GM23338 (cell line): Measurements from ENCODE around the gene CACNA2D1. TPM values are rescaled to one million over a fixed set of nuclear protein-coding genes. Genes with fewer than 3 reads are reported as not detected.

ENCODE experiments used
- ATAC-seq: fragments of 200-7000 bp; cut with Tn5 transposase; 3 replicates; pipeline ENCODE4 v1.9.1; 2020
- DNase-seq: peaks from one replicate; pipeline ENCODE4 v3.0.0-alpha.2; 2015; ENCODE audit warnings: low spot score
- H2AFZ ChIP-seq: fragments of 200-600 bp; sonication (generic); 2 replicates; pipeline ENCODE4 v1.8.0; 2016; ENCODE audit warnings: antibody characterized with exemption, mild to moderate bottlenecking, moderate library complexity
- H3F3A ChIP-seq: fragments of 200-600 bp; sonication (generic); replicated peaks from 2 replicates; pipeline ENCODE4 v1.8.0; 2017; ENCODE audit warnings: antibody characterized with exemption, mixed run types, low read depth
- H3K27ac ChIP-seq: fragments of 200-600 bp; sonication (generic); 2 replicates; pipeline ENCODE4 v1.6.1; 2016; ENCODE audit warnings: low read depth
- H3K27me3 ChIP-seq: fragments of 200-600 bp; sonication (generic); 2 replicates; pipeline ENCODE4 v1.8.0; 2016; ENCODE audit warnings: mild to moderate bottlenecking, mixed run types, moderate library complexity; ENCODE audit not compliant: insufficient read depth
- H3K36me3 ChIP-seq: fragments of 200-600 bp; sonication (generic); 2 replicates; pipeline ENCODE4 v1.8.0; 2016; ENCODE audit warnings: mild to moderate bottlenecking; ENCODE audit not compliant: insufficient read depth
- H3K4me1 ChIP-seq: fragments of 200-600 bp; sonication (generic); 2 replicates; pipeline ENCODE4 v1.8.0; 2016; ENCODE audit warnings: mild to moderate bottlenecking, moderate library complexity; ENCODE audit not compliant: insufficient read depth
- H3K4me2 ChIP-seq: fragments of 200-600 bp; sonication (generic); 2 replicates; pipeline ENCODE4 v1.7.1; 2017; ENCODE audit warnings: mixed run types
- H3K4me3 ChIP-seq: fragments of 200-600 bp; sonication (generic); 2 replicates; pipeline ENCODE4 v1.6.1; 2016; ENCODE audit warnings: mixed run types
- H3K79me2 ChIP-seq: fragments of 200-600 bp; sonication (generic); replicated peaks from 2 replicates; pipeline ENCODE4 v1.8.0; 2017; ENCODE audit warnings: mild to moderate bottlenecking; ENCODE audit not compliant: insufficient read depth
- H3K9me2 ChIP-seq: fragments of 200-600 bp; sonication (generic); 2 replicates; pipeline ENCODE4 v1.8.0; 2017; ENCODE audit not compliant: insufficient read depth
- H4K20me1 ChIP-seq: fragments of 200-600 bp; sonication (generic); replicated peaks from 2 replicates; pipeline ENCODE4 v1.8.0; 2017; ENCODE audit warnings: mild to moderate bottlenecking; ENCODE audit not compliant: insufficient read depth
- H3K27ac Mint-ChIP-seq: 2 replicates; pipeline ENCODE4 v1.8.0; 2020; ENCODE audit warnings: inconsistent platforms, mild to moderate bottlenecking, moderate library complexity, mixed read lengths
- H3K27me3 Mint-ChIP-seq: 3 replicates; pipeline ENCODE4 v1.8.0; 2022; ENCODE audit warnings: low read depth, mild to moderate bottlenecking, moderate library complexity, mixed read lengths, inconsistent platforms; ENCODE audit not compliant: insufficient read depth, poor library complexity
- H3K36me3 Mint-ChIP-seq: 3 replicates; pipeline ENCODE4 v1.8.0; 2021; ENCODE audit warnings: low read depth, mild to moderate bottlenecking, inconsistent platforms, moderate library complexity, mixed read lengths
- H3K4me1 Mint-ChIP-seq: 3 replicates; pipeline ENCODE4 v1.8.0; 2020; ENCODE audit warnings: mild to moderate bottlenecking, inconsistent platforms, mixed read lengths
- H3K4me3 Mint-ChIP-seq: 3 replicates; pipeline ENCODE4 v1.8.0; 2021; ENCODE audit warnings: moderate library complexity, mild to moderate bottlenecking, inconsistent platforms, mixed read lengths
- H3K9me3 Mint-ChIP-seq: 3 replicates; pipeline ENCODE4 v1.8.0; 2020; ENCODE audit warnings: moderate library complexity, mild to moderate bottlenecking, inconsistent platforms, mixed read lengths
- CTCF ChIP-seq, 2 experiments: fragments of 200-600 bp in 1 of 2; sonication (generic) in 1 of 2; conservative IDR thresholded peaks; 2 replicates each; pipeline versions ENCODE4 v1.5.1 to v1.6.1; 2016 to 2017; ENCODE audit warnings: antibody characterized with exemption in 2 of 2, low read depth in 2 of 2, mild to moderate bottlenecking in 2 of 2, moderate library complexity in 1 of 2
- EZH2 ChIP-seq: fragments of 200-600 bp; sonication (generic); IDR thresholded peaks from one replicate; pipeline ENCODE4 v1.8.0; 2017; ENCODE audit warnings: antibody characterized with exemption, mild to moderate bottlenecking, low read depth; ENCODE audit not compliant: unreplicated experiment
- EZH2phosphoT487 ChIP-seq: fragments of 200-600 bp; sonication (generic); IDR thresholded peaks from one replicate; pipeline ENCODE4 v1.8.1; 2018; ENCODE audit warnings: antibody characterized with exemption; ENCODE audit not compliant: unreplicated experiment
- JUNB ChIP-seq: IDR thresholded peaks from one replicate; pipeline ENCODE4 v1.6.1; 2016; ENCODE audit warnings: antibody characterized with exemption; ENCODE audit not compliant: unreplicated experiment
- NANOG ChIP-seq: IDR thresholded peaks from 2 replicates; pipeline ENCODE4 v1.6.1; 2016; ENCODE audit warnings: antibody characterized with exemption, borderline replicate concordance
- POLR2AphosphoS5 ChIP-seq: IDR thresholded peaks from 2 replicates; pipeline ENCODE4 v1.6.1; 2016; ENCODE audit warnings: antibody characterized with exemption, low read depth
- REST ChIP-seq: IDR thresholded peaks from one replicate; pipeline ENCODE4 v1.6.1; 2018; ENCODE audit warnings: antibody characterized with exemption; ENCODE audit not compliant: unreplicated experiment
- ZNF114 ChIP-seq: fragments of 250-450 bp; sonication (Bioruptor Pico); IDR thresholded peaks from 2 replicates; pipeline ENCODE4 v1.5.0; 2020; ENCODE audit warnings: mild to moderate bottlenecking, moderate library complexity
- ZNF331 ChIP-seq: fragments of 250-450 bp; sonication (Bioruptor Pico); IDR thresholded peaks from 2 replicates; pipeline ENCODE4 v1.5.0; 2020; ENCODE audit warnings: low read depth, mild to moderate bottlenecking, moderate library complexity
- ZNF462 ChIP-seq: fragments of 250-450 bp; sonication (Bioruptor Pico); IDR thresholded peaks from 2 replicates; pipeline ENCODE4 v1.5.0; 2020; ENCODE audit warnings: mild to moderate bottlenecking, moderate library complexity
- polyA plus RNA-seq: library from polyadenylated mRNA; unstranded; fragments of >200 nt; fragmentation: Nextera tagmentation; extraction: Ambion mirVana; gene quantifications from 2 replicates; pipeline ENCODE4 v1.2.1, GENCODE V29; 2016
- total RNA-seq: library from RNA; depleted of rRNA; stranded (reverse); fragments of >200 nt; shearing (Covaris generic); gene quantifications from 2 replicates; pipeline ENCODE4 v1.2.3, GENCODE V29; 2014

CACNA2D1 gene
- total and polyA plus RNA-seq, 2 experiments from 2014 or later: 7.0 to 20.4 TPM

GRCh38 chr7:82081644-82082224, 361.8 kb downstream of the CACNA2D1 start (continued):
- TF ChIP-seq REST: no peak
- TF ChIP-seq CTCF (conservative IDR thresholded peaks at IDR 0.05; ENCODE audit: low read depth in 2 of 2): no peak
- TF ChIP-seq NANOG: no peak

- Histone ChIP-seq H3K79me2 (no peaks in the 10 kb centered on the region), H4K20me1 (no peaks in the 10 kb centered on the region), H3K4me1 (no peaks in the 10 kb centered on the region), H3K36me3 (no peaks in the 10 kb centered on the region), H3K9me2 (no peaks in the 10 kb centered on the region), H2AFZ (no peak overlapping the region), H3K27me3 (no peaks in the 10 kb centered on the region), H3F3A (no peaks in the 10 kb centered on the region), H3K4me3 (no peak overlapping the region), H3K27ac (no peak overlapping the region), H3K4me2 (no peak overlapping the region)
- H3K27ac Mint-ChIP-seq: no peak overlapping the region
- DNase-seq (no peak), ATAC-seq (no peak)
- peaks cover 13% of the 10 kb centered on the region; the same call in 2 of the 3 replicates for H3K36me3 Mint-ChIP-seq
- H3K4me1 Mint-ChIP-seq: peaks cover 5% of the 10 kb centered on the region; the same call in 2 of the 3 replicates
- no peaks in the 10 kb centered on the region; the same call in 2 of the 3 replicates for H3K9me3 Mint-ChIP-seq
- H3K4me3 Mint-ChIP-seq: no peak overlapping the region
- H3K27me3 Mint-ChIP-seq: no peaks in the 10 kb centered on the region
- no peak for TF ChIP-seq ZNF331
- no peak for TF ChIP-seq ZNF114 (CRISPR knock-in tag)
- no peak for TF ChIP-seq EZH2phosphoT487
- no peak for TF ChIP-seq CTCF (conservative IDR thresholded peaks at IDR 0.05; ENCODE audit: low read depth in 2 of 2)
- no peak for TF ChIP-seq POLR2AphosphoS5
- no peak for TF ChIP-seq JUNB
- no peak for TF ChIP-seq ZNF462 (CRISPR knock-in tag)
- TF ChIP-seq EZH2: no peak
Observed at GRCh38 chr7:82080254-82080927, 363.2 kb downstream of the CACNA2D1 start.
